SK-N-SH treated with all-trans-retinoic acid at 6 μM for 48 hours (cell line): ENCODE measurements around the gene JARID2.

Source experiments
- ATAC-seq: fragments of 200-7000 bp; cut with Tn5 transposase; 3 replicates; pipeline ENCODE4 v1.9.1; 2020; ENCODE audit warnings: mild to moderate bottlenecking, moderate library complexity
- ARNTL ChIP-seq: fragments of 450-650 bp; formaldehyde crosslinking; IDR thresholded peaks from 2 replicates; pipeline ENCODE4 v1.5.0; 2020; ENCODE audit warnings: low read depth, mild to moderate bottlenecking, moderate library complexity, borderline replicate concordance
- BACH2 ChIP-seq: fragments of 250-450 bp; sonication (Bioruptor Pico); IDR thresholded peaks from 2 replicates; pipeline ENCODE4 v1.9.0; 2021; ENCODE audit warnings: mild to moderate bottlenecking, borderline replicate concordance
- CREB5 ChIP-seq: fragments of 250-450 bp; sonication (Bioruptor Pico); IDR thresholded peaks from 2 replicates; pipeline ENCODE4 v1.5.1; 2020; ENCODE audit warnings: low read depth, mild to moderate bottlenecking, moderate library complexity
- CSDC2 ChIP-seq: fragments of 250-450 bp; sonication (Bioruptor Pico); IDR thresholded peaks from 2 replicates; pipeline ENCODE4 v1.5.0; 2020; ENCODE audit warnings: mild to moderate bottlenecking, moderate library complexity
- CSRNP3 ChIP-seq: fragments of 250-450 bp; sonication (Bioruptor Pico); IDR thresholded peaks from 2 replicates; pipeline ENCODE4 v1.5.1; 2021; ENCODE audit warnings: mild to moderate bottlenecking, moderate library complexity
- ESRRG ChIP-seq: fragments of 250-450 bp; sonication (Bioruptor Pico); IDR thresholded peaks from 2 replicates; pipeline ENCODE4 v1.6.1; 2021; ENCODE audit warnings: mild to moderate bottlenecking
- GLIS3 ChIP-seq: fragments of 250-450 bp; sonication (Bioruptor Pico); IDR thresholded peaks from 2 replicates; pipeline ENCODE4 v1.5.0; 2020; ENCODE audit warnings: mild to moderate bottlenecking, moderate library complexity
- ISL1 ChIP-seq: fragments of 250-450 bp; sonication (Bioruptor Pico); IDR thresholded peaks from 2 replicates; pipeline ENCODE4 v2.1.2; 2022; ENCODE audit warnings: mild to moderate bottlenecking, moderate library complexity
- PATZ1 ChIP-seq: fragments of 250-450 bp; sonication (Bioruptor Pico); IDR thresholded peaks from 2 replicates; pipeline ENCODE4 v1.8.0; 2020; ENCODE audit warnings: mild to moderate bottlenecking, moderate library complexity, borderline replicate concordance
- POU6F1 ChIP-seq: fragments of 250-450 bp; sonication (Bioruptor Pico); IDR thresholded peaks from 2 replicates; pipeline ENCODE4 v1.8.0; 2021; ENCODE audit warnings: low read depth, mild to moderate bottlenecking, moderate library complexity, borderline replicate concordance
- PPARA ChIP-seq: fragments of 250-450 bp; sonication (Bioruptor Pico); IDR thresholded peaks from 2 replicates; pipeline ENCODE4 v1.5.0; 2020; ENCODE audit warnings: mild to moderate bottlenecking, borderline replicate concordance
- RARB ChIP-seq: fragments of 250-450 bp; sonication (Bioruptor Pico); IDR thresholded peaks from 2 replicates; pipeline ENCODE4 v1.8.0; 2021; ENCODE audit warnings: mild to moderate bottlenecking, moderate library complexity
- SNAI2 ChIP-seq: fragments of 250-450 bp; sonication (Bioruptor Pico); IDR thresholded peaks from 2 replicates; pipeline ENCODE4 v1.5.0; 2020; ENCODE audit warnings: mild to moderate bottlenecking, moderate library complexity
- TCF4 ChIP-seq: fragments of 250-450 bp; sonication (Bioruptor Pico); IDR thresholded peaks from 2 replicates; pipeline ENCODE4 v1.8.0; 2021; ENCODE audit warnings: mild to moderate bottlenecking, moderate library complexity, borderline replicate concordance
- TOX ChIP-seq: fragments of 250-450 bp; sonication (Bioruptor Pico); IDR thresholded peaks from 2 replicates; pipeline ENCODE4 v1.8.0; 2021; ENCODE audit warnings: mild to moderate bottlenecking, moderate library complexity, borderline replicate concordance
- TSHZ2 ChIP-seq: fragments of 250-450 bp; sonication (Bioruptor Pico); IDR thresholded peaks from 2 replicates; pipeline ENCODE4 v1.5.0; 2020; ENCODE audit warnings: mild to moderate bottlenecking, moderate library complexity
- ZC3H10 ChIP-seq: fragments of 250-450 bp; sonication (Bioruptor Pico); IDR thresholded peaks from 2 replicates; pipeline ENCODE4 v1.5.1; 2021; ENCODE audit warnings: mild to moderate bottlenecking, moderate library complexity
- ZFP3 ChIP-seq: fragments of 250-450 bp; sonication (Bioruptor Pico); IDR thresholded peaks from 2 replicates; pipeline ENCODE4 v1.5.0; 2020; ENCODE audit warnings: mild to moderate bottlenecking, moderate library complexity
- ZFP30 ChIP-seq: fragments of 450-650 bp; formaldehyde crosslinking; IDR thresholded peaks from 2 replicates; pipeline ENCODE4 v1.5.0; 2022; ENCODE audit warnings: mild to moderate bottlenecking, moderate library complexity
- ZNF70 ChIP-seq: fragments of 450-650 bp; formaldehyde crosslinking; IDR thresholded peaks from 2 replicates; pipeline ENCODE4 v1.5.0; 2020; ENCODE audit warnings: mild to moderate bottlenecking, moderate library complexity
- ZNF8 ChIP-seq: fragments of 450-650 bp; formaldehyde crosslinking; IDR thresholded peaks from 2 replicates; pipeline ENCODE4 v1.5.0; 2020; ENCODE audit warnings: mild to moderate bottlenecking, moderate library complexity

JARID2 gene

GRCh38 chr6:15484821-15485220, 239.0 kb downstream of the JARID2 start (continued):
- TF ChIP-seq PATZ1 (CRISPR knock-in tag), result no peak
- no peak for TF ChIP-seq ARNTL (CRISPR knock-in tag)
- no peak for TF ChIP-seq TCF4
- no peak for TF ChIP-seq CREB5
- no peak for TF ChIP-seq GLIS3
- no peak for TF ChIP-seq ISL1
- no peak for TF ChIP-seq CSDC2
- no peak for TF ChIP-seq ZFP3 (CRISPR knock-in tag)
- no peak for TF ChIP-seq TOX

GRCh38 chr6:15485936-15486335, 240.1 kb downstream of the JARID2 start:
- TF ChIP-seq RARB (CRISPR knock-in tag) (no peak), ESRRG (CRISPR knock-in tag) (no peak), CSRNP3 (CRISPR knock-in tag) (no peak), ZNF70 (CRISPR knock-in tag) (no peak), ARNTL (CRISPR knock-in tag) (no peak), ZC3H10 (no peak), BACH2 (no peak), SNAI2 (no peak), PPARA (CRISPR knock-in tag) (no peak), POU6F1 (no peak), TSHZ2 (CRISPR knock-in tag) (no peak), ZFP3 (CRISPR knock-in tag) (no peak), PATZ1 (CRISPR knock-in tag) (no peak), ZFP30 (CRISPR knock-in tag) (no peak)
- no peak for ATAC-seq

GRCh38 chr6:15487262-15487661, 241.4 kb downstream of the JARID2 start:
- ATAC-seq, result no peak
- no peak for TF ChIP-seq ZNF8 (CRISPR knock-in tag)
- no peak for TF ChIP-seq ZNF70 (CRISPR knock-in tag)
- no peak for TF ChIP-seq CREB5
- no peak for TF ChIP-seq GLIS3
- TF ChIP-seq POU6F1, result no peak
- TF ChIP-seq RARB (CRISPR knock-in tag), result no peak
- TF ChIP-seq SNAI2, result no peak
- TF ChIP-seq ZFP3 (CRISPR knock-in tag), result no peak
- no peak for TF ChIP-seq ISL1
- TF ChIP-seq TSHZ2 (CRISPR knock-in tag), result no peak
